Activated CD4-positive, alpha-beta memory T cell treated with anti-CD3 and anti-CD28 coated beads, Interleukin-2, amount 10 ng/mL, durations not matched to agents 7 days and 5 days (primary cell): Measurements from ENCODE around the gene PVR. TPM values are rescaled to one million over a fixed set of nuclear protein-coding genes. Genes with fewer than 3 reads are reported as not detected.
"Not testable (repeated sequence)": the region's sequence is repeated elsewhere in the genome, so short reads cannot be mapped to it uniquely, and the experiment has no call there.

Source experiments
- CTCF ChIA-PET: fragments of 350-600 bp; sonication (Branson Sonifier 250); formaldehyde crosslinking; loops from one replicate; lab custom pipeline; 2021; ENCODE audit warnings: antibody characterized with exemption, inconsistent platforms; lab: Charles Lee
- POLR2A ChIA-PET: fragments of 350-600 bp; sonication (Branson Sonifier 250); formaldehyde crosslinking; loops from one replicate; lab custom pipeline; 2021; ENCODE audit warnings: antibody characterized with exemption; lab: Charles Lee
- DNase-seq: peaks from one replicate; pipeline ENCODE4 v3.0.0-alpha.2; 2020
- H3K27ac Mint-ChIP-seq: one replicate; pipeline ENCODE4 v1.8.0; 2021; ENCODE audit warnings: mild to moderate bottlenecking, mixed read lengths
- H3K27me3 Mint-ChIP-seq: one replicate; pipeline ENCODE4 v1.8.0; 2021; ENCODE audit warnings: mixed read lengths
- H3K36me3 Mint-ChIP-seq: one replicate; pipeline ENCODE4 v1.8.0; 2021; ENCODE audit warnings: low read depth, mixed read lengths
- H3K4me1 Mint-ChIP-seq: one replicate; pipeline ENCODE4 v1.8.0; 2021; ENCODE audit warnings: mixed read lengths
- H3K4me3 Mint-ChIP-seq: one replicate; pipeline ENCODE4 v1.8.0; 2021; ENCODE audit warnings: mild to moderate bottlenecking, mixed read lengths
- H3K9me3 Mint-ChIP-seq: one replicate; pipeline ENCODE4 v1.8.0; 2021; ENCODE audit warnings: mixed read lengths
- total RNA-seq, 2 experiments: library from RNA; stranded (reverse); gene quantifications; one replicate each; pipeline ENCODE4 v1.2.3, GENCODE V29; 2021

The PVR gene
- total RNA-seq, 2 experiments from 2014 or later, result 1.7 to 2.1 TPM

- POLR2A ChIA-PET, result no interaction called here
- H3K27me3 Mint-ChIP-seq, result no peaks in the 10 kb centered on the region
- no peak overlapping the region for H3K4me3 Mint-ChIP-seq
- no peak for DNase-seq
- H3K9me3 Mint-ChIP-seq, result peaks cover 4% of the 10 kb centered on the region
- CTCF ChIA-PET, result interaction anchor here (0.9 kb wide), 1 partner anchor 70 kb away, joined by 3 read pairs; no protein-coding TSS in a partner anchor
- no peak overlapping the region for H3K27ac Mint-ChIP-seq
- no peaks in the 10 kb centered on the region for H3K36me3 Mint-ChIP-seq
- no peaks in the 10 kb centered on the region for H3K4me1 Mint-ChIP-seq
These were observed 18.8 kb upstream of the PVR start for GRCh38 chr19:44624840-44625354.

GRCh38 chr19:44625637-44626036 lies 18.1 kb upstream of the PVR start:
- H3K36me3 Mint-ChIP-seq, H3K27me3 Mint-ChIP-seq, H3K9me3 Mint-ChIP-seq, H3K4me3 Mint-ChIP-seq, DNase-seq, H3K4me1 Mint-ChIP-seq, CTCF ChIA-PET, POLR2A ChIA-PET, H3K27ac Mint-ChIP-seq: not testable (repeated sequence)

- Mint-ChIP-seq H3K27ac (no peak overlapping the region), H3K4me1 (no peaks in the 10 kb centered on the region), H3K27me3 (no peaks in the 10 kb centered on the region), H3K9me3 (peaks cover 4% of the 10 kb centered on the region), H3K36me3 (no peaks in the 10 kb centered on the region), H3K4me3 (no peak overlapping the region)
- CTCF ChIA-PET, result no interaction called here
- POLR2A ChIA-PET, result no interaction called here
- no peak for DNase-seq
These were observed 17.6 kb upstream of the PVR start for GRCh38 chr19:44626048-44626624.

- Mint-ChIP-seq H3K4me3 (no peak overlapping the region), H3K36me3 (no peaks in the 10 kb centered on the region), H3K27ac (no peak overlapping the region), H3K9me3 (peaks cover 4% of the 10 kb centered on the region), H3K4me1 (no peaks in the 10 kb centered on the region), H3K27me3 (no peaks in the 10 kb centered on the region)
- ChIA-PET CTCF (no interaction called here), POLR2A (no interaction called here)
- no peak for DNase-seq
These were observed 16.1 kb upstream of the PVR start for GRCh38 chr19:44627631-44628030.

GRCh38 chr19:44628793-44629192 lies 14.9 kb upstream of the PVR start:
- H3K4me3 Mint-ChIP-seq, result no peak overlapping the region
- no peak overlapping the region for H3K27ac Mint-ChIP-seq
- H3K36me3 Mint-ChIP-seq, result no peaks in the 10 kb centered on the region
- H3K9me3 Mint-ChIP-seq, result peaks cover 4% of the 10 kb centered on the region
- DNase-seq, result no peak
- ChIA-PET POLR2A (no interaction called here), CTCF (no interaction called here)
- H3K4me1 Mint-ChIP-seq, result no peaks in the 10 kb centered on the region
- H3K27me3 Mint-ChIP-seq, result peaks cover 3% of the 10 kb centered on the region

- H3K9me3 Mint-ChIP-seq, H3K4me1 Mint-ChIP-seq, H3K27ac Mint-ChIP-seq, CTCF ChIA-PET, H3K4me3 Mint-ChIP-seq, H3K36me3 Mint-ChIP-seq, DNase-seq, POLR2A ChIA-PET, H3K27me3 Mint-ChIP-seq: not testable (repeated sequence)
These were observed 12.1 kb upstream of the PVR start for GRCh38 chr19:44631611-44632010.

- DNase-seq, H3K4me3 Mint-ChIP-seq, CTCF ChIA-PET, H3K9me3 Mint-ChIP-seq, POLR2A ChIA-PET, H3K36me3 Mint-ChIP-seq, H3K27me3 Mint-ChIP-seq, H3K4me1 Mint-ChIP-seq, H3K27ac Mint-ChIP-seq: not testable (repeated sequence)
These were observed 9.7 kb upstream of the PVR start for GRCh38 chr19:44634058-44634457.

- Mint-ChIP-seq H3K36me3 (no peaks in the 10 kb centered on the region), H3K27me3 (peaks cover 6% of the 10 kb centered on the region), H3K4me3 (no peak overlapping the region), H3K27ac (no peak overlapping the region), H3K9me3 (no peaks in the 10 kb centered on the region), H3K4me1 (no peaks in the 10 kb centered on the region)
- CTCF ChIA-PET, result interaction anchor here (1.6 kb wide), 1 partner anchor 20 kb away, joined by 5 read pairs; no protein-coding TSS in a partner anchor
- no peak for DNase-seq
- POLR2A ChIA-PET, result no interaction called here
These were observed 8.9 kb upstream of the PVR start for GRCh38 chr19:44634785-44635184.

- CTCF ChIA-PET, result interaction anchor here (1.0 to 1.6 kb wide), 2 partner anchors 19 to 21 kb away, joined by 5 read pairs; no protein-coding TSS in a partner anchor
- H3K9me3 Mint-ChIP-seq, result no peaks in the 10 kb centered on the region
- H3K4me3 Mint-ChIP-seq, result no peak overlapping the region
- DNase-seq, result no peak
- peaks cover 6% of the 10 kb centered on the region for H3K27me3 Mint-ChIP-seq
- no peaks in the 10 kb centered on the region for H3K36me3 Mint-ChIP-seq
- H3K27ac Mint-ChIP-seq, result no peak overlapping the region
- H3K4me1 Mint-ChIP-seq, result no peaks in the 10 kb centered on the region
- POLR2A ChIA-PET, result interaction anchor here (0.7 kb wide), 1 partner anchor 457 kb away, joined by 3 read pairs; no protein-coding TSS in a partner anchor
These were observed 7.9 kb upstream of the PVR start for GRCh38 chr19:44635581-44636438.

- peaks cover 8% of the 10 kb centered on the region for H3K27me3 Mint-ChIP-seq
- H3K4me3 Mint-ChIP-seq, result no peak overlapping the region
- POLR2A ChIA-PET, result no interaction called here
- no peak for DNase-seq
- H3K9me3 Mint-ChIP-seq, result no peaks in the 10 kb centered on the region
- H3K27ac Mint-ChIP-seq, result no peak overlapping the region
- CTCF ChIA-PET, result interaction anchor here (1.0 to 1.6 kb wide), 2 partner anchors 18 to 20 kb away, joined by 5 read pairs; no protein-coding TSS in a partner anchor
- no peaks in the 10 kb centered on the region for H3K36me3 Mint-ChIP-seq
- no peaks in the 10 kb centered on the region for H3K4me1 Mint-ChIP-seq
These were observed 7.0 kb upstream of the PVR start for GRCh38 chr19:44636439-44637389.

- H3K27ac Mint-ChIP-seq, result no peak overlapping the region
- no peaks in the 10 kb centered on the region for H3K4me1 Mint-ChIP-seq
- ChIA-PET POLR2A (no interaction called here), CTCF (no interaction called here)
- H3K9me3 Mint-ChIP-seq, result no peaks in the 10 kb centered on the region
- no peak overlapping the region for H3K4me3 Mint-ChIP-seq
- H3K27me3 Mint-ChIP-seq, result peaks cover 8% of the 10 kb centered on the region
- DNase-seq, result no peak
- no peaks in the 10 kb centered on the region for H3K36me3 Mint-ChIP-seq
These were observed 6.3 kb upstream of the PVR start for GRCh38 chr19:44637390-44637764.

- Mint-ChIP-seq H3K4me3 (no peak overlapping the region), H3K4me1 (peaks cover 8% of the 10 kb centered on the region), H3K9me3 (no peaks in the 10 kb centered on the region), H3K27me3 (peaks cover 6% of the 10 kb centered on the region), H3K36me3 (no peaks in the 10 kb centered on the region), H3K27ac (no peak overlapping the region)
- ChIA-PET POLR2A (no interaction called here), CTCF (no interaction called here)
- no peak for DNase-seq
These were observed 3.2 kb upstream of the PVR start for GRCh38 chr19:44640518-44640917.
